Measurements from ENCODE around the gene CIPC.

DNA sequence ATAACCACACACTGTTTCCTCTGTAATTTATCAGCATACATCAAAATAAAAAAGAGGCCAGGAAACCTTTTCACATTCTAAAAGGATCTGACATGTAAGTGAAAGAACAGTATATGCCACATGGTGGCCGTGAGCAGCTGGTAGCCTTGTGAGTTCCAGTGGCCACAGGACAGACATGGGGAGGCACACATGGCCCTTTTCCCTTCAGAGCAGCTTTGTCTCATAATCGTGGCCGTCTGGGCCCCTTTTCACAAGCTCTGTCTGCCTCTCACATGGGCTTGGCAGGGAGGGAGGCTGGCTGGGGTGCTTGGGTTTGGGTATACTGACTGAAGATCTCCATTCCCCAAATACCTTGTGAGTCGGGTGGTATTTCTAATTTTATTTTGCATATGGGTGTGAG lies 45.0 kb downstream of the CIPC start:
- no peak for TF ChIP-seq EZH2 (IDR thresholded peaks at IDR 0.05; ENCODE audit: borderline replicate concordance, low read depth, low read length)
- TF ChIP-seq PCBP1 (IDR thresholded peaks at IDR 0.05; ENCODE audit: low read depth, low read length, poor library complexity, severe bottlenecking), result no peak
- TF ChIP-seq TAF7 (tag; IDR thresholded peaks at IDR 0.05), result no peak
- TF ChIP-seq ZNF23 (CRISPR knock-in tag; IDR thresholded peaks at IDR 0.05), result no peak
- TF ChIP-seq YBX1 (IDR thresholded peaks at IDR 0.05), result no peak
- TF ChIP-seq ILF3 (IDR thresholded peaks at IDR 0.05; ENCODE audit: borderline replicate concordance), result no peak
- TF ChIP-seq GABPB2 (CRISPR knock-in tag; conservative IDR thresholded peaks at IDR 0.05), result no peak
- no peak for TF ChIP-seq MAFK (IDR thresholded peaks at IDR 0.05; ENCODE audit: low read length)
